HG02938 (cell line): ENCODE data around the gene SPRY4.
"Not testable (repeated sequence)": the region's sequence is repeated elsewhere in the genome, so short reads cannot be mapped to it uniquely, and the experiment has no call there.

ENCODE experiments used
- ATAC-seq: cut with Tn5 transposase; IDR thresholded peaks from one replicate; pipeline ENCODE4 v1.9.1; 2021; ENCODE audit warnings: mild to moderate bottlenecking, moderate library complexity; ENCODE audit not compliant: unreplicated experiment

SPRY4 gene

GRCh38 chr5:142316051-142316450 lies 8.8 kb downstream of the SPRY4 start:
- ATAC-seq: peak; percentile 46

- no peak for ATAC-seq
These were observed 9.5 kb downstream of the SPRY4 start for GRCh38 chr5:142315096-142315900.

- no peak for ATAC-seq
These were observed 10.2 kb downstream of the SPRY4 start for GRCh38 chr5:142314606-142315005.

GRCh38 chr5:142314109-142314508 lies 10.7 kb downstream of the SPRY4 start:
- ATAC-seq: no peak

GRCh38 chr5:142313682-142314081 lies 11.1 kb downstream of the SPRY4 start:
- ATAC-seq: no peak

- ATAC-seq: no peak
These were observed 11.5 kb downstream of the SPRY4 start for GRCh38 chr5:142313275-142313674.

- no peak for ATAC-seq
These were observed 12.4 kb downstream of the SPRY4 start for GRCh38 chr5:142312399-142312798.

- ATAC-seq: no peak
These were observed 13.1 kb downstream of the SPRY4 start for GRCh38 chr5:142311725-142312124.

- ATAC-seq: no peak
These were observed 14.0 kb downstream of the SPRY4 start for GRCh38 chr5:142310803-142311202.

- ATAC-seq: no peak
These were observed 15.0 kb downstream of the SPRY4 start for GRCh38 chr5:142309747-142310318.

- no peak for ATAC-seq
These were observed 16.5 kb downstream of the SPRY4 start for GRCh38 chr5:142308358-142308757.

GRCh38 chr5:142307146-142307890 lies 17.5 kb downstream of the SPRY4 start:
- ATAC-seq: no peak

GRCh38 chr5:142306077-142306502 lies 18.7 kb downstream of the SPRY4 start:
- ATAC-seq: no peak

GRCh38 chr5:142305211-142305610 lies 19.6 kb downstream of the SPRY4 start:
- no peak for ATAC-seq

GRCh38 chr5:142304013-142304701 lies 20.7 kb downstream of the SPRY4 start:
- no peak for ATAC-seq

GRCh38 chr5:142303565-142303964 lies 21.3 kb downstream of the SPRY4 start:
- no peak for ATAC-seq

- ATAC-seq: no peak
These were observed 23.3 kb downstream of the SPRY4 start for GRCh38 chr5:142301540-142301939.

GRCh38 chr5:142300677-142301076 lies 24.1 kb downstream of the SPRY4 start:
- no peak for ATAC-seq

GRCh38 chr5:142298789-142299188 lies 26.0 kb downstream of the SPRY4 start:
- ATAC-seq: no peak

GRCh38 chr5:142297786-142298185 lies 27.0 kb downstream of the SPRY4 start:
- ATAC-seq: not testable (repeated sequence)

GRCh38 chr5:142296914-142297417 lies 27.9 kb downstream of the SPRY4 start:
- ATAC-seq: no peak
